Hematopoietic multipotent progenitor cell treated with erythropoietin and hydrocortisone succinate and interleukin-3 and kit ligand, for 17 days (in vitro differentiated cells): ENCODE results near the gene ASTN1.
A peak's percentile ranks its signal among the peaks of the same experiment; 100 is the strongest.

Source experiments
- DNase-seq: peaks from one replicate; pipeline ENCODE4 v3.0.0-alpha.2; 2015; ENCODE audit warnings: low spot score

The ASTN1 gene

DNA sequence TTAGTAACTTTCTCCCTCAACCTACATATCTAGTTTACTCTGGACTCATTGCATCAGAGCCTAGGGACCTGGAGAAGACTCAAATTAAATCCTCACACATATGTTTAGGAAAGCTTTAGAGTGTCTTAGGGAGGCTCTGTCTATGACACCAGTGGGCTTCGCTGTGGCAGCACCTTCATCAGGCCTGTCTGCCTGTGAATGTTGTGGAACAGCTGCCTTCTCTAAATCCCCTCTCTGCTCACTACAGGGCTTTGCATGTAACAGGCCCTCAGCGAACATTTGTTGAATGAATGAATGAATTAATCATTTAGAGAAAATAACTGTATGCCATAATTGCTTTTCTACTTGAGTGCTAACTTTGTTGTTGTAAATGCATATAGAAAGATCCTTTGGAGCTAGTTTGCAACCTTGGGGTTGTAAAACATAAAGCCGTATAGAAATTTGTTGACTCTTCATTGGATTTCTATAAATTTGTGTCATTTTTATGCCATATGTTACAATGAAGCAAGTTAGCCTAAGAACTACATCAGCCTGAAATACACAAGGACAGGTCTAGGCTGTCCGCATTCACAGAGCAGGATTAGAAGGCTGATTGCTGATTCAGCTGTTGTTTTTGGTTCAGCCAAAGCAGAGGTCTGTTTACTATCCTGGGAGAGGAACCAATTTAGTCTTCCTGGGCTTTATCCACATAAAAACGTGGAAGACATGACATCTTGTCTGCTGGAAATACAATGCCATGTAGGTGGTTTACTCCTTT is 238.0 kb downstream of the ASTN1 start:
- no peak for DNase-seq

DNA sequence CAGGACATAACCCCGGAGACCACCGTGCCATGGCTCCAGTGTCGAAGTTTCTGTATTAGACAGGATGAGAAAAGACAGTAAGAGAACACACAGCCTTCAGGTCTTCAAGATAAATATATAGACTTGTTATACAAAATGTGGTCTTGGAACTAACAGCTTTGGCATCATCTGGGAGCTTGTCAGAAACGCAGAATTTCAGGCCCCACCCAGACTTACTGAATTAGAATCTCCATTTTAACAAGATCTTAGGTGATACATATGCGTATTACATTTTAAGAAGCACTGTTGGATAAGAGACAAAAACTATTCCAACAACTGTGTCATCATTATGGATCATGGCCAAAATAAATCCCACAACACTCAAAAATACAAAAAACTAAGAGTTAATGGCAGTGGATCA is 239.3 kb downstream of the ASTN1 start:
- DNase-seq, result no peak

DNA sequence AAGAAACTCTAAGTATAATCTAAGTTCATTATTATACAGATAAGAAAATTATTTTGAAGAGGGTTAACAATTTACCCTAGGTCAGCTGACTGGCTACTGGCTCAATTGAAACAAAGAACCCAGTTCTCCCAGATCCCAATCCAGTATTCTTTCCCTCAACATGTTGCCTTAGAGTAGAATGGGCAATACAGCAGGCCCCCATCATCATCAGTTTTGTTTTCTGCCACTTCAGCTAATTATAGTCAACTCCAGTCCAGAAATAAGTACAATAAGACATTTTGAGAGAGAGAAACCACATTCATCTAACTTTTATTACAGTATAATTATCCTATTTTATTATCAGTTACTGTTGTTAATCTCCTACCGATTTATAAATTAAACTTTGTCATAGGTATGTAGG is 241.2 kb downstream of the ASTN1 start:
- no peak for DNase-seq

DNA sequence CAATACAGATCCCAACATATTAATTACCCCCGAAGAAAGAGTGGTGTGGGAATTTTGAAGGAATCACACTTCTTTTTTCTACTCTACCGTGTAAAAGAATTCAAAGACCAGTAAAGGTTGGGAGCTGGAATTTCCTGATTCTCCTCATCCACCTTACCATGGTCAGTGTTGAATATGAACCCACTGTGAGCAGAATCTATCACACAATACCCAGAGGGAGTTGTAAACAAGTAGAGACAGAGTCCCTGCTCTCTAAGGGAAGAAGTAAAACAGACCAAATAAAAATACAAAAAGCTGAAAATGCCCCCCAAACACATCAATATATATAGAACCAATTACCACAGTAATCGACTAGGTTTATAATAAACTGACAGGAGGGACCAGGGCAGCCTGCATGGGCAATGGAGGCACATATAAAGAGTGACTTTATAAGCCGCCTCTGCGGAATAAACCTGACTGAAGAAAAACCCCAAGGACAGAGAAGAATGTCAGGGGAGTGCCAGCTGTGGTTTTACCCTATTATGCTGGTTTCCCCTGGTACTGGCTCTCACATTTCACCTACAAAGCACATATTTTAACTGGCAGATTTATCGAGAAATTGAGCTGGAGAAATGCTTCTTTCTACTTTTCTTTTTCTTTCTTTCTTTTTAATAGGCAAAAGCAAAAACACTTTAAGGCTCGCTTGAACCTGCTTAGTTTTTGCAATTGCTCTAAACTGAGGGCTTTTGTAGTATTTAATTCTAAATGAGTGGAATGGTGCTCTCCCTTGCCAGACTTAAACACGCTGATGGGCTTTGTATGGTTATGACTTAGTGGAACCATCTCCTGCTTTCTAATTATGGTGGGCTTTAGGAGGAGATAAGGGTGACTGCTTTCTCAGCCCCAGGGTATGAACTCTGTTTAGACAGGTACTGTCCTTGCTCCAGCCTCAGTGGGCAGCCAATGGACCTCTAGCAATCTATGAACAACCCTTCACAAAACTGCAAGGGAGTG is 244.8 kb downstream of the ASTN1 start:
- no peak for DNase-seq

DNA sequence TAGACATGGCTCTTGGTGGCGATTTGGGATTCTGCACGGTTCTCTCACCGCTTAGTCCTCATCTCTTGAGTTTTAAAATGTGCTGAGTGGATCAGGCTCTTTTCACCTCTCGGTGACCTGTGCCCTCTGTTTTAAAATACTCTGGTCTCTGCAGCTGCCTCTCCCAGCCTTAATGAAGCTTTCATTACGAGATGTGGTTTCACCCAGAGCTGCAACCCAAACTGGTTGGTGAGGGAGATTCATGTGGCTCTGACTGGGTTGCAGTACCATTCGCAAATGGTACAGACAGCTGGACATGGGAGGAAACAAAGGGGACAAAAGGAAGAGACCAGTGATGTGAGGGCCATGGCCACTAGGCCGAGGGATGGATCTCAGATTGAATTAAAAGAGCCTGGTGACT is 258.9 kb downstream of the ASTN1 start:
- no peak for DNase-seq

DNA sequence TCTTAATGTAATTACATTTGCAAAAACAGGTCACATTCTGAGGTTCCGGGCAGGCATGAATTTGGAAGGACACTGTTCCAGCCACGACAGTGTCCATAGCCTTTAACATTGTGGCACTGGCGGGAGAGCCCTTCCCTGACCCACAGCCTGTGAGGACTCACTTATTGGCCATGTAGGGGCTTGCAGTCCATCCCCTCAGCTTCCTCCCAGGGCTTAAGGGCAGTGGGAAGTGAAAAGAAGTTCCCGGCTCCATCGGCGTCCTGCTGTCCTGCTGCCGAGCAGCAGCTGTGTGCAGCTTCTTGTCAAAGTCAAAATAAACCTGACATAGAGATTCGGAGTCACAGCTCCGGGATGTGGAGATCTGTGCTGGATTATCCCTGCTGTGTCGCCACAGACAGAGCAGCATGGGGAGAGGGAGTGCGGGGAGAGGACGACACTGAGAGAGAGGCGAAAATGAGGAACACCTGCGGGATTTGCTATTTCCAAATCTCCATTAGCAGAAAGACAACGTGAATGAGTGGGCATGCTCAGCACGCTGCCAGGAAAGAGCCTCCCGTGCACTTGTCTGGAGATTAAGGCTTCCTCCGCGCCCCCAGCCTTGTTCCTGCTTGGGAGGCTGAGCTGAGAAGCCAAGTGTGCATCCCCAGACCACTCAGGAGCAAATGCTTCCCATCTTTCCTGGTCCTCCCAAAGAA is 260.3 kb downstream of the ASTN1 start:
- no peak for DNase-seq

DNA sequence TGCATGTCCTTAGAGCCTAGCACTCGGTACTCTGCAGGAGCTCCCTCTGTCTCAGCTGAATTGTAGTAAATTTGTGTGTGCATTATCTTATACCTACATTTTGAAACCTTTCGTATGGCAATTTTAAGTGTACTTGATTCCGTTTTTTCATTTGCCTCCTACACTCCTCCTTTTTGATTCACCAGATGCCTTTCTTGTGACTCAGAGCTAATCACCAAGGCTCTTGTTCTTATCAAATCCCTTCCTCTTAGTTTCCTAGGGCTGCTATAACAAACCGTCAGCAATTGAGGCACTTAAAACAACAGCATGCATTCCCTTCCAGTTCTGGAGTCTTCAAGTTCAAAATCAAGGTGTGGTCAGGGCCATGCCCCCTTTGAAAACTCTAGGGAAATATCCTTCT is 261.0 kb downstream of the ASTN1 start:
- DNase-seq, result no peak

DNA sequence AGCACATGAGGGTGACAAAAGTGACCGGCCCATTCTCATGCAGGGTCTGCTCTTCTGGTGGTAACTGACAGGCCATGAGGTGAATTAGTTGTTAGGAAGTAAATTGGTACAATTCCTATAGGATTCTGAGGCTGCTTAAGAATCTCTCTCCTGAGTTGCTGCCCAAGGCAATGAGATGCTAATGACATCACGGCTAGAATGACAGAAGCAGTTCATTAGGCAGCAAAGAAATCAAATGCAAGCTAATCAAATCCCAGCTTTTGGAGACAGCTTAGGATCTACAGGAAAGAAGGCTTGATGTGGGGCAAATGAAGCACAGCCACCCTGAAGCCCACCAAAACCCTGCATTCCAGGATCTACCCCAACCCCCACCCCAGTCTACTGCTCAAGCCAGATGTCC is 265.2 kb downstream of the ASTN1 start:
- no peak for DNase-seq

DNA sequence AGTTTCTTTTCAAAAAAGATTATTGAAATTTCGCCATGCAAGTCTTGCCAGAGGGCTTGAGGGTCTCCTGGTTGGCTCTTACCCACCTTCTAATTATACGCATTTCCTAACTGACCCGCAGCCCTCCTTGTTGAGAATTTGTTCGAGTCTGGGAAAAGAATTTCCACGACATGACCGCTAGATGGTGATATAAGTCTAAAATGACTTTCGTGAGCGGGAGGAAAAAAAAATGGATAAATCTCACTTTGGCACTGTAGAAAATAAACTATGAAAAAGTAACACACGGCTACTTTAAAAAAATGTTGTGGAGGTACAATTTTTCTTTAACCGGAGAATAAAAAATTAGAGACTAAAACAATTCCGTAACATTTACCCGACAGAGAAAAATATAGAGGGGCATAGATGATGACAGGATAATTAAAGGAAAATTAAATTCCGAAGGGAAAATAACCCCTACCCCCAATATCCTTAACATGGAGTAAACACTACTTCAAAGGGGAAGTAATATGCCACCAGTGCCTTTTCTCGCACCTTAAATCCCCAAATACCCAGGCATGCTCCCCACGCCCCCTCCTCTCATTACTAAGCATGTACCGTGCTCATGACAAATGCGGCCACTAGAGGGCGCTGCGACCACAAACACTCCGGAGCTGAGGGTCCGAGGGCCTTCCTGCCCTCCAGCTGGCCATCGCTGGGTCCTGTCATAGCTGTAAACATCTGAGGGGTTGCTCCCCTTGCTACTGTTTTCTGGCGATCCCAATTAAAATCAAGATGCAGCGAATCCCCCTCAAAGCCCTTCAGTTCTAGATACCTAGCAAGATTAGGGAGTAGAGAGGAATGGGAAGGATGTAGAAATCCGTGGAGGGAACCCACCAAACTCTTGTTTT is 266.9 kb downstream of the ASTN1 start:
- peak; percentile 44 for DNase-seq

DNA sequence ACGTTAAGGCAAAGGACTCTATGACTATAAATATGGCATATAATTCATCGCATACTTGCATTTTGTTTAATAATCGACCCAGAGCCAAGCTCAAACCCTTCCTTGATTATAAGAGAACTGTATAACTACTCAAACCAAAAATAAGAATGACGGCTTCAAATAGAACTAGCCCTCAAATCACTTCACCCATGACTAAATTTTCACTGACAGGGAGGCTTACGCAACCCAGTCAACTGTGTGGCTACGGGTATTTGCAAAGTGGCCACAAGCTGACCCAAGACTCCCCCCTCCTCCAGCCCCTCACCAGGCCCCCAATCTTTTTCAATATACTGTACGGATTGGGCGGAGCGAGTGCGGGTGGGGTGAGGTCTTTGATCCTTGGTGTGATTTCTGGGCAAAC is 268.3 kb downstream of the ASTN1 start:
- no peak for DNase-seq

DNA sequence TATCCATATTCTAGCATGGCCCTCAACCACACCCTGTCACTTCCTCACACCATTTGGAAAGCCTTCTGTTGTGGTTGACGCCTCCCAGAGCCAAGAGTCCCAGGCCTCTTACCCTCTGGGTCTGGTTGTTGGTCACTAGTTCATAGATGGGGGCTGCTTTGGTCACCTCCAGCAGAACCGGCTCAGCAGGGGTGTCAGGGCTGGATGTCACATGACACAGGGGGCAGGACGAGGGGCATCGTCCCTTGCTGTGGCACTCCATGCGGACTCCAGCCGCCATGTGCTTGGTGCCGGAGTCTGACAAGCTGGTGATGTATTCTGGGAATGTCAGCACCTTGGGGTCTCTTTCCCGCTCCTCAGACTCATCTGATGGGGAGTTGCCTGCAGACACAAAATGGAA is 270.1 kb downstream of the ASTN1 start:
- no peak for DNase-seq

DNA sequence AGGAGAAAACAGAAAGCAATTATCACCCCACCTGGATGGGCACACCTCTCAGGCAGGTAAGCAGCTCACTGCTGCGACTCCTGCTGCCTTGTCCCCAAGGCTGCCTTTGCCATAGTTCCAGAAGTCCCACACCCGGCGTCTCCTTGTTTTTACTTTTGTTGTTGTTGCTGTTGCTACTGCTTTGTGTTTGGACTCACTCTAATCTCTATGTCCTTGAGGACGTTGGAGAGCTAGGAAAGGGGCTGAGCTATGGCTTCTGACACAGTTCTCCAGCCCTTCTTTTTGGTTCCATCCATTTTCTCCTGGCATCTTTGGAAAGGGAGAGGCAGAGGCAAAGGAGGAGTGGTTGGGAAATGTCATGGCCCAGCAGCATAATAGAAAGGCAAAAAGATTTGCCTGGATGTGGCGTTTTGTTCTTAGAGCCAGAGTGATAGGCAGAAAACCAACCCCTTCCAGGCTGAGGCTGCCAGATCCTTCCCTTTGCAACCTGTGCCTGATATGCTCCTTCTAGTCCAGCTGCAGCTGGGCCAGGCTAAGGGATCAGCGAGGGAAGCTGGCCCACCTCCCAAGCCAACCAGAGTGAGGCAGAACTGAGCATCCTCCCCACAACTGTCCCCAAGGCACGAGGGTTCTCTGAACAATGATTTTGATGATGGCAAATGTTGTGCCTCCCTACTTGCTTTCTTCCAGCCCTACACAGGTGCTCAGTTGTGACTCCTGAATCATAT is 270.7 kb downstream of the ASTN1 start:
- DNase-seq, result no peak

DNA sequence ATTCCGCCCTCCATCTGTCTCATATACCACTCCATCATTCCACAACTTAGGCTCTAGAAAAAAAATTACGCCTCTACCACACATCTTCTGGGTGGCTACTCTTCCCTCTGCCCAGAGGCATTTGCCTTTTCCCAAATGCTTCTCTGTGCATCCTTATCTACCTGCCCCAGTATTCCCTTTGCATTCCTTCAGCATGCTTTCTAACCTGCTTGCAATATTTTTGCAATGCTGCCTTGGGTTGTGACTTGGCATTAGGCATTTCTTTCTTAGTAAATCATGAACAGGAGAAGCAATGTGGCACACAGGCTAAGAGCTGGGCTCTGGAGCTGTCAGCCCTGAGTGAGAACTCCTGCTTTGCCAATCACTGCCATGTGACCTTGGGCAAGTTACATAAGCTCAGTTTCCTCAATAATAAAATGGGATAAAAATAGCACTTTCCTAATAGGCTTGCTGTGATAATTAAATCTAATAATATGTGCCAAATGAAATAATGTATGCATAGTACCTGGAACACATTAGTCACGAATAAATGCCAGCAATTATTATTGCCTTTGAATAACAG is 276.0 kb downstream of the ASTN1 start:
- no peak for DNase-seq

DNA sequence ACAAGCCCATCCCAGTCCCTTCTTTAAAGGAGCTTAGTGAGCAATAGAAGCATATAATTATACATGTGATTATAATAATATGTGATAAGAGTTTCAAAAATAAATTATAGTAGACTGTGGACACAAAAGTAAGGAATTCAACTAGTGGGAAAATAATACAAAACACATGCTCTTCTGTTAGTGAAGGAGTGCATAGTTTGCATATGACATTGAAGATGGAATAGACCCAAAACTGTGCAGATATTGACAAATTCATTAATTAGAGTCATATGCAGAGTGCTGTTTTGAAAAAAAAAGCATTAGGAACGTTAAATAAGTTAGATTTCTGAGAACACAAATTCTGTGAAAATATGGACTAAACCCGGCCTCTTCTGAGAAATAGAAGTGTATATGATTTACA is 278.8 kb downstream of the ASTN1 start:
- DNase-seq, result no peak

DNA sequence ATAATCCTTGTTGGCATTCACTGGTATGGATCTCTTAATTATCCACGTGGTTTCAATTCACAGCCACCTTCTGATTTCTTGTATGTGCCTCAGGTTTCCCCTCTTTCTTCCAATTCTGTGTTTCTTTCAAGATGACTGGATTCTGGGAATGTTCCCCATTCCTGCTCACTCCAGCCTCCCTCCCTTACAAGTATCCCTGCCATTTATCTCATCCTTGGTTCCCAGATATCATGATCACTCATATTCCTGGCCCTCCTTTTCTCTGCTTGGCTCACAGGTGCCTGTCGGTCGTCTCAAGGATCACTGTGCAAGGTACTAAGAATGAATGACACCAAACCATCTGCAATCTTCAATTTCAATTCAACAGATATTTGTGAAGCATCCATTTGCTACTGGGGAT is 279.2 kb downstream of the ASTN1 start:
- no peak for DNase-seq

DNA sequence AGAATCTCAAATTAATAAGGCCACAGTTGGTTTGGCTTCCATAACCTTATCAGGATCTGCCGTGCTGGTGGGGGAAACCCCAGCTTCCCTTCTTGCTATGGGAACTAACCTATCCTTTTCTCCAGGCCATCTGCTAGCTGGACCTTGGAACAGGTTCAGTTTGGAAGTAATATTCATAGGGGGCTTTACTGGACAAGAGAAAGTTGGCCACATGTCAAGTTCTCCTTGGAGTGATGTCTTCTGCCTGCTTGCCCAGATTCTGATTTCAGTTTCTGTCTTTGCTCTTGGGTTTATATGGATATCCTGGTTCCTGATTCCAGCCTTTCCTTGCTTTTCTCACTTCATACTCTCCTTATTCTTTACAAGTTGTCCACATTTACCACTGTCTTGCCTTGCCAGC is 279.6 kb downstream of the ASTN1 start:
- no peak for DNase-seq

DNA sequence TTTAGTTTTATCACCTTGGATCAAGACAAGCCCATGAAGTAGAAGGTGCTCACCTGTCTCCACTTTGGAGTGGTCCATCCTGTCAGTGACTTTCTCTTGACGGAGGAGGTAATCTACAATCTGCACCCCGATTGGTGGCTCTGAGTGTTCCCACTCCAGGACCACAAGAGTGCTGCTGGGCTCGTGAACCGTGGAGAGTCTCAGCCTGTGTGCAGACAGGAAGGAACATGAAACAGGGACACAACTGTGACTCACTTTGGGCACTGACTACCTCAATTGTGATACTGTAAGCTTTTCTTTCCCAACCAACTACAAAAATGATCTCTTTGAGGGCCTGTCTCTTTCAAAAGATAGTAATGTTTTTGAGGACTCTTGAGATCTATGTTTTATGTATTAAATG is 280.2 kb downstream of the ASTN1 start:
- no peak for DNase-seq

DNA sequence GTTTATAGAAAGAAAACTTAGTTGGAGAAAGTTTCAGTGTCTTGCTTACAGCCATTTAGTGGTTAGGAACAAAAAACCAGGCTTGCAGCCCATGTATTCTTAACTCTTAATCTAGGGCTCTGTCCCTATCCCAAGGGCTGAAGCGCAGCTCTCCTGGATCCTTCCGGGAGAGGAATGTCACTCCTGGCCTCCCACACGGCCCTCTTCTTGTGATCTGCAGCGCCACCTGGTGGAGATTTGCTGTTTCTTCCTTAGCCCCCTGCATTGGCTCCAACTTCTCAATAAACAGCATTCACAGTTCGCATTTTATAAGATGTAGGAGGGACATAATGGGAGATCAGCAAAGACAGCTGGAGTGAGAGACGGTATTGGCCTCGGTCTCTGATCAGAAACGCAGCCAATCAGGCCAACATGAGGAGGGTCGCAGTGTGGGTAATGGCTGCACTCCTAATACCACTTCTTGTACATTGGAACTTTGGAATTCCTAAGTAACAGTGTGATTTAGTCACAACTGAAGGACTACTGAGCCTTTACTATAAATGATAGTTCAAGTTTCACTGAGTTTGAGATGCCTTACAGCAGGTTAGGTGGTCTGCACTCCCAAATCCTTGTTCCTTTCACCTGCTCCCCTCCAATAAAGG is 283.4 kb downstream of the ASTN1 start:
- DNase-seq, result peak; percentile 56

DNA sequence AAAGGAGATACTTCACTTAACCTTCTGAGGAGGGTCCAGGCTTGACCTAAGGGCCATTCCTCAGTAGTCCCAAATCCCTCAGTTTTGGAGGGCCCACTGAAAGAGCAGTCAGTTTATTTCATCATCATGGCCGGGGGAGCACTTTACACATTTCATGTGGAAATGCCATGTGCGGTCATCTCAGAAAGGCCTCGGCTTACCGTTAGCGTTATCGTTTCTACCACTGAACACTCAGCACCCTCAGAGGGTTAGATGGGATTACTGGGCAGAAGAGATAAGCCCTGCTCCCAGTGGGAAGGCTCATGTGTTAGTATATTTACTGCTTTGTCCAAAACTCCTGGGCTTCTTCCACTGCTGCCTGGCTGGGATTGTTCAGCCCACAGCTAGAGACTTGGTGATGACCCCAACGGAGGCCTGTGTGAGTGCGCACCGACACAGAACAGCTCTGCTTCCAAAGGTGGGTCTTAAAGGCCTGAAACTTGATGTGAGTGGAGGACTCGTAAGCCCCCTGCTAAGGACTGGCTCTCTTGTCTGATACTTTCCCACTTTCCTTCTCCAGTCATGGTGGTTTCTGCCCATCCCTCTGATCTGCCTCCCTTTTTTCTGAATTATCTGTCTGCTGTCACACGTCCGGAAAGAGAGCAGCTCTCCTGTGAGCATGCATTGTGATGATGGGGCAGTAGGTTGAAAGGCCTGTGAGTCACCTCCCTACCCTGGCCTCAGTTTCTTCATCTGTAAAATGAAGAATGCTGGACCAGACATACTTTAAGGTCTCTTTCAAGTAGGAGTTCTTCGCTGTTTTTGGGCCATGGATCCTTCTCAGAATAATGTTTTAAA is 284.5 kb downstream of the ASTN1 start:
- DNase-seq, result no peak
